Mucosa of descending colon (tissue), 3 donors: ENCODE data around the gene TSPAN18. TPM values are rescaled to one million over a fixed set of nuclear protein-coding genes. Genes with fewer than 3 reads are reported as not detected.

ENCODE experiments used
- ATAC-seq: fragments of 200-7000 bp; cut with Tn5 transposase; one replicate; pipeline ENCODE4 v1.9.1; 2020; ENCODE audit warnings: mild to moderate bottlenecking, moderate library complexity
- DNase-seq, 3 donors: peaks; one replicate each; pipeline ENCODE4 v3.0.0-alpha.2; 2020
- H3K36me3 ChIP-seq: fragments of 200-600 bp; one replicate; pipeline ENCODE4 v1.8.0; 2021; ENCODE audit warnings: low read depth, mild to moderate bottlenecking
- H3K4me1 ChIP-seq: fragments of 200-600 bp; one replicate; pipeline ENCODE4 v1.8.0; 2021; ENCODE audit warnings: low read depth, mild to moderate bottlenecking
- H3K4me3 ChIP-seq: fragments of 200-600 bp; one replicate; pipeline ENCODE4 v1.8.0; 2021; ENCODE audit warnings: mild to moderate bottlenecking
- H3K9me3 ChIP-seq: fragments of 200-600 bp; one replicate; pipeline ENCODE4 v1.8.0; 2021; ENCODE audit warnings: mild to moderate bottlenecking
- intact Hi-C, 2 donors: fragments of 100-400 bp; cut with DNase I in 1 of 2; cut with micrococcal nuclease in 1 of 2; formaldehyde crosslinking; loops; one replicate each; pipeline versions ENCODE4 v1.11.0 to v1.11.1; 2022; cut with DNase I, micrococcal nuclease
- total RNA-seq, 3 donors: library from RNA; stranded (reverse); fragmentation: NEBNext Ultra II Directional in 2 of 3; extraction: Animal tissue kit (Norgen Biotek cat#: 25700) in 2 of 3; gene quantifications; one replicate each; pipeline versions ENCODE4 v1.2.1 to v1.2.4, GENCODE V29; 2021 to 2023
- TF ChIP-seq, protein P1 (sequence below): fragments of 200-600 bp; IDR thresholded peaks from one replicate; pipeline ENCODE4 v1.8.0; 2022; ENCODE audit warnings: antibody characterized with exemption, mild to moderate bottlenecking
- donor health status: DM: no; HTN: no; CAD: no; lungs with moderate emphysema.
- donor health status: DM: no; HTN: no; CAD: no.
- donor health status: DM: no; HTN: yes; CAD: no.

The TSPAN18 gene
- total RNA-seq, 3 donors from 2014 or later: 3.6 to 63.2 (median 8.5) TPM

DNA sequence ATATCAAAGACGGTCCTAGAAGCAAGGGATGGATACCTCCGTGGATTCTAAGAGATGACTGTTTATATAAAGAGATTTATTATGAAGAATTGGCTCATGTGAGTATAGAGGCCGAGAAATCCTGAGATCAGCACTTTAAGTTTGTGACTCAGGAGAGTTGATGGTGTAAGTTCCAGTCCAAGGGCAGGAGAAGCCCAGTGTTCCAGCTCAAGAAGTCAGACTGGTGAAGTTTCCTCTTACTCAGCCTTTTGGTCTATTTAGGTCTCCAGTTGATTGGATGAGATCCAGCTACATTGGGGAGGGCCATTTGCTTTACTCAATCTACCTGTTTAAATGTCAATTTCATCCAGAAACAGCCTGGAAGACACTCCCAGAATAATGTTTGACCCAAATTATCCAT, 45.1 kb downstream of the TSPAN18 start:
- Histone ChIP-seq H3K9me3 (no peaks in the 10 kb centered on the region), H3K36me3 (no peaks in the 10 kb centered on the region), H3K4me3 (no peak overlapping the region), H3K4me1 (no peaks in the 10 kb centered on the region)
- ATAC-seq: no peak
- DNase-seq: no peak
- TF ChIP-seq, protein P1, sequence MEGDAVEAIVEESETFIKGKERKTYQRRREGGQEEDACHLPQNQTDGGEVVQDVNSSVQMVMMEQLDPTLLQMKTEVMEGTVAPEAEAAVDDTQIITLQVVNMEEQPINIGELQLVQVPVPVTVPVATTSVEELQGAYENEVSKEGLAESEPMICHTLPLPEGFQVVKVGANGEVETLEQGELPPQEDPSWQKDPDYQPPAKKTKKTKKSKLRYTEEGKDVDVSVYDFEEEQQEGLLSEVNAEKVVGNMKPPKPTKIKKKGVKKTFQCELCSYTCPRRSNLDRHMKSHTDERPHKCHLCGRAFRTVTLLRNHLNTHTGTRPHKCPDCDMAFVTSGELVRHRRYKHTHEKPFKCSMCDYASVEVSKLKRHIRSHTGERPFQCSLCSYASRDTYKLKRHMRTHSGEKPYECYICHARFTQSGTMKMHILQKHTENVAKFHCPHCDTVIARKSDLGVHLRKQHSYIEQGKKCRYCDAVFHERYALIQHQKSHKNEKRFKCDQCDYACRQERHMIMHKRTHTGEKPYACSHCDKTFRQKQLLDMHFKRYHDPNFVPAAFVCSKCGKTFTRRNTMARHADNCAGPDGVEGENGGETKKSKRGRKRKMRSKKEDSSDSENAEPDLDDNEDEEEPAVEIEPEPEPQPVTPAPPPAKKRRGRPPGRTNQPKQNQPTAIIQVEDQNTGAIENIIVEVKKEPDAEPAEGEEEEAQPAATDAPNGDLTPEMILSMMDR: no peak
- intact Hi-C loops: no loop called here

DNA sequence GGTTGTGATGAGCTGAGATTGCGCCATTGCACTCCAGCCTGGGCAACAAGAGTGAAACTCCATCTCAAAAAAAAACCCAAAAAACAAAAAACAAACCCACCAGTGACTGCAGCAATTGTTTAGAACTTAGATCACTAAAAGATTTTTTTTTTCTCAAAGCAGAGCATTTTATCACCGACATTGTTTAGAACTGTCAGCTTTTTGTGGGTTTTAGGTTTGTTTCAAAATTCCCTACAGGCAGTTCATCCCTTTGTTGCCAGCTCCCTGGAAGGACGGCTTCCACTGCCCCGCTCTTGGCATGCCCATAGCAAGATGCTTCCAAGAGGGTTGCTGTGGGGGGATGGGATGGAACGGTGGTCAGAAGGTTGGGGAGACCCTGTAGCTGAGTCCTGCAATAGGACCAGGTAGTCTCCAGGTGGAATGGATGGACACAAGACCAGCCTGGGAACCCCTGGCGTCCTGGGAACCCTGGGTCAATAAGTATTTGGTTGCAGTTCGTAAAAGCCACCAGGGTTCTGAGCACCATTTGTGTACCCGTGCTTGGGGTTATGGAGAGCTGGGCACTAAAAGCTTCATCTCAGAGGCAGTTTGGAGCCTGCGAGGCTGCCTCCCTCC, 46.7 kb downstream of the TSPAN18 start:
- intact Hi-C loops: no loop called here
- no peaks in the 10 kb centered on the region for H3K9me3 ChIP-seq
- no peak overlapping the region for H3K4me3 ChIP-seq
- DNase-seq: no peak
- H3K4me1 ChIP-seq: no peaks in the 10 kb centered on the region
- ATAC-seq: no peak
- TF ChIP-seq, protein P1: no peak
- H3K36me3 ChIP-seq: no peaks in the 10 kb centered on the region

DNA sequence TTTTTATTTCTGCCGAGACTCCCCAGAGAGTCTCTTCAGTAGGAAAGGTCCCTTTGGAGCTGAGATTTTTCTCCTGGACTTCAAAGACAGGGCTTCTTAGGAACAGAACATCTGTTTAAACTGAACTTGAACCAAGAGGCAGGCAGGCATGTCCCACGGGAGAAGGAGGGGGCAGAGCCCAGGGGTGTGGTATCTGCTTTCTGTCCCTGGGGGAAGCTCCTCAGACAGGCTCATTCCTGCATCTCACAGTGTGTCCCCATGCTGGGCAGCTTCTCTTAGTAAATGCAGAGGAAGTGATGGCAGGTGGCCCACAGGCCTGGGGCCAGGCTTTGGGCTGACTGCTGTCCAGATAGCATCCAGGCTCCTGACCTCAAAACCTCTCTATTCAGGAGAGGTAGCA, 47.3 kb downstream of the TSPAN18 start:
- Histone ChIP-seq H3K4me1 (no peaks in the 10 kb centered on the region), H3K9me3 (no peaks in the 10 kb centered on the region), H3K4me3 (no peak overlapping the region), H3K36me3 (no peaks in the 10 kb centered on the region)
- ATAC-seq (peak; percentile 23), DNase-seq (peak in 2 of 3 donors; percentile 14 to 37)
- intact Hi-C loops: no loop called here
- TF ChIP-seq, protein P1: no peak

DNA sequence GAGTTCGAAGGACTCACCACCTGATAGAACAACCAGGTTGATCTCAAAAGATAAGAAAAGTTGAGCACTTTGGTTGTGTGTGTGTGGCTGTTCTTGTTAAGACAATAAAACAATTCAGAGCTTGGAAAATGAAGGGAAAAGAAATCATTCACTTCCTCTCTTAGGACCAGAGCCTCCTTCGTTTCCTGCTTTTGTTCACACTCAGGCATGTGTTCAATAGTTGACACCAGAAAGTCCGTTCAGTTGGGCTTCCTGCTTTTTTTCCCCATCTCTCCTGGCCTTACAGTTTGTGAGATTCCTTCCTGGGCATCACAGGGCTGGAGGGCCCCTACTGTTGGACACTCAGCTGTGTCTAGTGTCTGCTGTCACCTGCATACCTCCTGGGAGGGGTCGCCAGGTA, 48.0 kb downstream of the TSPAN18 start:
- intact Hi-C loops: no loop called here
- ATAC-seq: no peak

DNA sequence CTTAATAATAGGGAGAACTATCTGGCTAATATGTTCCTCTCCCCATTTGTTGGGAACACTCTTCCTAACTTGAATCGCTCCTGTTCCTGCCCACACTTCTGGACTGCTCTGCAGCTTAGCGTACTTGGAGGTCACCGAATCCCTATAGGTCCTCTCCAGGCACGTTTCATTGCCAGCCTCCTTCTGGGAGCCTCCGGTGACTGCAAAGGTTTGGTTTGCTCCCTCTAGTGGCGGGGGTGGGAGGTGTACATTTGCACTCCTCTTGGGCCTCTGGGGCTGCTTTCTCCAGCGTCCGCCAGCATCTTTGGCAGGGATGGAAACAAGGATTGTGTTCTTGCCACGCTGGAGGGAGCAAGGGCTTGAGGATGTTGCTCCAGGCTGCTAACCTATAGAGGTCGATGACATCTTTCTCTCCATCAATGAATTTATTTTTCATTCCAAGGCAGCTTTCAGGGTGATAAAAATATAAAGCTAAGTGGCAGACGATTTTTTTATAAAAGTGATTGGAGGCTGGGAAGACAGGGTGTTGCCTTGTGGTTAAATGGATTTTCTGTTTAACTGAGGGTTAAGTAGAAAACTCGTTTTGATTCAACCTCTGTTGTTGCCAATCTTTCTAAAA, 48.7 kb downstream of the TSPAN18 start:
- H3K9me3 ChIP-seq: no peaks in the 10 kb centered on the region
- peak in 2 of 3 donors; percentile 71 to 81 for DNase-seq
- TF ChIP-seq, protein P1: peak; percentile 62
- peak; percentile 81 for ATAC-seq
- no peaks in the 10 kb centered on the region for H3K4me1 ChIP-seq
- H3K4me3 ChIP-seq: no peak overlapping the region
- no peaks in the 10 kb centered on the region for H3K36me3 ChIP-seq
- intact Hi-C loops: no loop called here

More for the DNA sequence above, 48.0 kb downstream of the TSPAN18 start:
- no peaks in the 10 kb centered on the region for H3K4me1 ChIP-seq
- no peak overlapping the region for H3K4me3 ChIP-seq
- TF ChIP-seq, protein P1: no peak
- no peak for DNase-seq
- no peaks in the 10 kb centered on the region for H3K36me3 ChIP-seq
- no peaks in the 10 kb centered on the region for H3K9me3 ChIP-seq
